NCI-H526 treated with DMSO at 0.1 percent for 48 hours (cell line): Measurements from ENCODE around the gene ACVRL1.

Experiments used
- DNase-seq: peaks from one replicate; lab custom pipeline; 2025; lab: John Stamatoyannopoulos, UW

ACVRL1 gene

DNA sequence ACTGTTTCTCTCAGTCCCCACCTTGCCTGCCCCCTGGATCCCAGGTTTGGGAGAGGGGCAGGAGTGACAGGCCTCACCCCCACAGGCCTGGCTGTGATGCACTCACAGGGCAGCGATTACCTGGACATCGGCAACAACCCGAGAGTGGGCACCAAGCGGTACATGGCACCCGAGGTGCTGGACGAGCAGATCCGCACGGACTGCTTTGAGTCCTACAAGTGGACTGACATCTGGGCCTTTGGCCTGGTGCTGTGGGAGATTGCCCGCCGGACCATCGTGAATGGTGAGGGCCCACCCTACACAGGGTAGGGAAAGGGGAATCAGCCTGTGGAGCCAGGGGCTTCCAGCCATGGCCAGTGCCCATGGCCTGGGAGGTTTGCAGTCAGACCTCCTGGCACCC, 8.6 kb downstream of the ACVRL1 start:
- no peak for DNase-seq

DNA sequence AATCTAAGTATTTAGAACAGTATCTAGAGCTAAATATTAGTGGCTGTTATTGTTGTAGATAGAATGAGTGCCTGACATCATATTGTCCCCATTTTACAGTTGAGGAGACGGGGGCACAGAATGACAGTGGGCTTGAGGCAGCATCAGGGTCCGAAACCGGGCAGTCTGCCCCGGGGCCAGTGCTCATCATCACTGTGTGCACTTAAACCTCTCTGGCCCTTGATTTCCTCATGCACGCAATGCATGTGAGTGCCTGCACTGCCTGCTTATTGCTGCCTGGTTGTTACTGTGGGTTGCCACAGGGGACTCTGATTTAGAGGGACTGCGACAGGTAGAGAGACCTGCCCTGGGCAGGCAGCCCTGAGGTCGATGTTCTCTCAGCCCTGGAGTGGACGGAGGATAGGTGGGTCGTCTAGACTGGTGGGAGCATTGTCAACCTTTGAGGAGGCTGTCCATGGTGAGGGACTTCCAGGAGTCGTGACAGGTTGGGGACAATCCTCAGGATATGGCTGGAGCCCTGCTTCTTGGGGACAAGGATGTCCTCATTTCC, 9.8 kb downstream of the ACVRL1 start:
- no peak for DNase-seq

- DNase-seq, result no peak
Measured at GRCh38 chr12:51917746-51918453, 10.6 kb downstream of the ACVRL1 start.

GRCh38 chr12:51920046-51920445, 12.7 kb downstream of the ACVRL1 start:
- no peak for DNase-seq

DNA sequence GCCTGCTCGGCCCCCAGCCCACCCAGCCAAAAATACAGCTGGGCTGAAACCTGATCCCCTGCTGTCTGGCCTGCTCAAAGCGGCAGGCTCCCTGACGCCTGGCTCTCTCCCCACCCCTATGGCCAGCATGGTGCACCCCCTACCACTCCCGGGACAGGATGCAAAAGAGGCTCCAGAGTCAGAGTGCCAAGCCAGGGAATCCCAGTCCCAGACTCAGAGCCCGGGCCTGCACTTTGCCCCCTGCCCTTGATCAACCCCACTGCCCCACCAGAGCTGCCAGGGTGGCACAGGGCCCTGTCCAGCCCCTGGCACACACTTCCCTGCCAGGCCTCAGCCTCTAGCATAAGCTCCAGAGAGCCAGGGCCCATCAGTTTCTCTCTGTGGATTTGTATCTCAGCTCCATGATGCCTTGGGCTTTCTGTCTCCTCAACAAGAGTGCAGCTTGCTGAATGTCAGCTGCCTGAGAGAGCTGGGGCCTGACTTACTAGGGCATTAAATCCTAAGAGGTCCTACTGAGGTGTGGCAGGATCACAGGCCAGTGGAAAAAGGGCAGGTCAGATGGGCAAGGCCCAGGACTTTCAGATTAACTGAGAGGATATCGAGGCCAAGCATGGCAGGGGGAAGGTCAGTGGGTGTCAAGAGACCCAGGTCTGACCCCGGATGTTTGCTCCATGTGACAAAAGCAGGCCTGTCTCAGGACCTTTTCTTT, 13.9 kb downstream of the ACVRL1 start:
- DNase-seq, result peak; percentile 85

- DNase-seq, result no peak
Measured at GRCh38 chr12:51922146-51922545, 14.8 kb downstream of the ACVRL1 start.

GRCh38 chr12:51922762-51923505, 15.6 kb downstream of the ACVRL1 start:
- no peak for DNase-seq

DNA sequence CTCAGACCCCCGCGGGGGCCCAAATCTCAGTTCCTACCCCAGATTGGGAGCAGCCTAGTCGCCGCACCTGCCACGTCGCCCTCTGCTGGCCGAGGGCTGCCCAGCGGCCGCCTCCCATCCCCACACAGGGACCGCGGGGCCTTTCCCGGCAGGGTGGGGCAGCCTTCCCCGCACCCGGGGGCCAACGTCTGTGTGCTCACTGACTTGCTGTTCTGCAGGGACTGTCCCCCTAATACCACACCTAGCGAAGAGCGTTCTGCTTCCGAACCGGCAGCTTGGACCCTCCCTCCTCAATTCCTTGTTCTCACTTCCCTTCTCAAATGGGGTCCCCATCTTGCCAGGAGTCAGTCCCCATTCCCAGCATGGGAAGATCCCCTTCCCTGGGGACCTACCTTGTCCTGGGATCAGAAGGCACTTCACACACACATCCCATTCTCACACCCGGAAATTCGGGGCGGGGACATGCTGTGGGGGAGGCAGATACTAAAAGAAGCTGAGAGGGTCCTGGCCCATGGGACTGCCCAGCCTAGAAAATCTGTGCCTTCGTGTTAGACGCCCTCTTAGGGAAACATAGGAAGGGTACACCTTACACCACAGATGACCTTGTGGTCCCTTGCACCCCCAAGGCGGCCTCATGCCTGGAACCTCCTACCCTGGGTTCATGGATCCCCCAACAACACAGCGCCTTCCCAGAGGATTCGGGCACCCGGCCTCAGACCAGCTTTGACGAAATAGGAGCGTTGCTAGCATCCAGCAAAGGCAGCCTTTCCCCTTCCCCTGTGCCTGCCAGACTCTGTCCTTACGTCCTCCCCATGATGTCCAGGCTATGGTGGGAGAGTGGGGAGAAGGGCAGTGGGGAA, 16.4 kb downstream of the ACVRL1 start:
- DNase-seq, result no peak

DNA sequence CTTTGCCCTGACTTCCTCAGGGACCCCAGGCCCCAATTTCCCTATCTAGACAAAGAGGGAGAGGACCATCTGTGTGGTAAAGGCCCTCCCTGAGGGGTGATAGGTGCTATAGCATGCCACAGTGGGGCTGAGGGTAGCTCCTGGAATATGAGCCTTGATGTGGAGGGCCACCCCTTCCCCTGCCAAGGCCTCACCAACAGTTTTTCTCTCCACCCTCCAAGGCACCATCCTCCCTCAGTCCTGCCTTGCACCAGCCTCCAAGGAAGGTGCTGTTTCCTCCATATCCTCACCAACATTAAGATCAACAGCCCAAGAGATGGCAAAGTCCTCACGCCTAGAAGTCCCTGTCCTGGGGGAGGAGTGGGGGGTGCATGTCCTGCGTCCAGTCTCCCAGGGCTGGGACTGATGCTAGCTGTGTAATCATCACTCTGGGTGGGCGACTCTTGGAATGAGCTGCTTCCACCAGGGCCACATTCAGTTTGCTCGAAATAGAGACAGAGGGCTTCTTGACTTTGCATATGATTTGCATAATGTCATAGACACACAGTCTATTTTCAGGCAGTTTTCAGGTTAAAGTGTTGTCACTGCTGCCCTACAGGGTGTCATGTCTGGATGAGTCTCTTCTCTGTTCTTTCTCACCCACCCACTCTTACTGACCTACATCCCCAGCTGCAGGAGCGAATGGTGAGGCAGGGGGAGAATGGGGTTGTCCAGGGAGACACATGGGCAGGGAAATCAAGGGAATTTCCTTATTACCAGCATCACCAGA, 17.4 kb downstream of the ACVRL1 start:
- peak; percentile 95 for DNase-seq

DNA sequence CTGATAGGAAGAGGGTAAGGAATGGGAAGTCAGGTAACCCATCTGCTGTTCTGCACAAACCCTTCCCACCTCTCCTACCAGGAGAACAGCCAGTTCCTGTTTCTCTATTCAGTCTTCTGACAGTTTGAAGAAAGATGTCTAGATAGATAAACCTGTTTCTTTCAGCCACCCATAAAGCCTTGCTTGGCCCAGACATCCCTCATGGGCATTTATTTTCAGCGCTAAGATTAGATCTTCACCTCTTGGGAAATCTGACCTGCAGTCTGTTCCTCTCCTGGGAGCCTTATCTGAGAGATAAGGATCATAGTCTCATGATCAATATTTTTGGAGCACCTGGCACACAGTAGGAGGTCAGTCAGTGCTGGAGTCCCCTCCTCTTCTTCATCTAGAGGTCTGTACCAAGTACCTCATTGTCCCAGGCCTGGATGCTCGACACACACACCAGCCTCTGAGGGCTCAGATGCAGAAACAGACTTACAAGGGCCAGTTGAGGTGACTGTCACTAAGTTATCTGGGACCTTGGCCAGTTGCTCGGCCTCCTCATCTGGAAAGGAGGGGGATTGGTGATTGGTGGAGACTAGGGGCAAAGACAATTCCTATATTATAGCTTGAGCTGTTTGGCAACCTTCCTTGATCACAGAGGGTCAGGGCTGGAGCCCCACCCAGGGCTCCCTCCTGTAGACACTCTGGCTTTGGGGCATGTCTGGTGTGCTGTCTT, 18.2 kb downstream of the ACVRL1 start:
- no peak for DNase-seq

- DNase-seq, result no peak
Measured at GRCh38 chr12:51926064-51926632, 18.8 kb downstream of the ACVRL1 start.

- DNase-seq, result no peak
Measured at GRCh38 chr12:51926718-51927117, 19.4 kb downstream of the ACVRL1 start.

DNA sequence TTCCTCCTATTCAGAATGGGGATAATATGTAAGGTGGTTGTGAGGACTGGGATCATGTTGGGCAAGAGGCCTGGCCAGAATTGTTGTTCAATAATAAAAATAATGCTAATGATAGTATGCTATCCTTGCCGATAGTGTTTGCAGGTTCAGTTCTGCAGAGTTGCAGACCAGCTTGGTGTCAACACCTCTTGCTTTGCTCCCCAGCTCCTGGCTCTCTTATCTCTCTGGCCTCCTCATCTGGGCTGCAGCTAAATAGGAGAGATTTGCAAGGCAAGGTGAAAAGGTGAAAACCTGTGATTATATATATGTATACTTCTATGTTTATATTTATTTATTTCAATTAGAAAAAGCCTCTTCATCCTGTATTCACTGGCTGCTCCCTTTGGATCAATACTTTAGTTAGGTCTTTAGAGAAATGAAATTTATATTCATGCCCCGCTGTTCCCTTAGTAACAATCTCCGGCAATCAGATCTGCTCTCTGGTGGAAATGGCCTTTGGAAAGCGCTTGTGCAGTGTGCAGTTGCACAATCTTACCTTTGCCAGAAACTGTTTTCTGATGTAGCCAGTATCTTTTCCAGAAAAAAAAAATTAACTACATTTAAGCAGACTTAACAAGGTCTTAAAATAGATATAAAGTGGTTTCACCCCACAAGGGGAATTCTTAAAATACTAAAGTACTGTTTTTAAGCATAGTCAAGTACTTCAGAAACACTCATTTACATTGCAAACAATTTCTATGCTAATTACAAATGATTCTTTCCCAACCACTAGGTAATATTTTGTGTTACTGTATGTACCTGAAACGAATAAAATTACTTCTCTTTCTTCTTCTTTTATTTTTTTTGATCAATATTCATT, 25.1 kb downstream of the ACVRL1 start:
- DNase-seq, result peak; percentile 67

- DNase-seq, result no peak
Measured at GRCh38 chr12:51934080-51934479, 26.8 kb downstream of the ACVRL1 start.

DNA sequence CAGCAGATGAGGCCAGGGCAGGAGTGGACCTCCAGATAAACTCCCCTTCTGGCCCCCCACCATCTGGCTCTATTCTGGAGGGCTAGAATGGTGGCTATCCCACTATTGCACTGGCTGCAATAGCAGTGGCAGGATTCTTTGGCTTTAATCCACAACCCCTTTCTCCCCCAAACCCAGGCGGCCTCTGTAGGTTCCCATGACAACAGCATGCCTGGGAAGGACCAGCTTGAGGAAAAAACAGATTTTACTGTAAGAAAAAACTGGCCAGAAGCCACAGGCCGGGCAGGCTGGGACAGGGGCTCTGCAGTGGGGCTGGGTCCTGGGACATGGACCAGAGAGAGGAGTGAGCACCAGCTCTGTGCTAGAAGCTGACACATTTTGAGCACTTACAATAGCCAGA, 30.6 kb downstream of the ACVRL1 start:
- DNase-seq, result no peak

- no peak for DNase-seq
Measured at GRCh38 chr12:51938726-51939125, 31.4 kb downstream of the ACVRL1 start.

- peak; percentile 69 for DNase-seq
Measured at GRCh38 chr12:51941011-51941581, 33.8 kb downstream of the ACVRL1 start.

- DNase-seq, result no peak
Measured at GRCh38 chr12:51941604-51942003, 34.3 kb downstream of the ACVRL1 start.

- DNase-seq, result no peak
Measured at GRCh38 chr12:51942056-51942455, 34.8 kb downstream of the ACVRL1 start.
